NCI-H526 (cell line): Measurements from ENCODE around the gene WDR11.
A peak's percentile ranks its signal among the peaks of the same experiment; 100 is the strongest.

Experiments
- DNase-seq, 2 experiments: peaks; one replicate each; lab custom pipeline; 2025; lab: John Stamatoyannopoulos, UW

WDR11 gene, protein sequence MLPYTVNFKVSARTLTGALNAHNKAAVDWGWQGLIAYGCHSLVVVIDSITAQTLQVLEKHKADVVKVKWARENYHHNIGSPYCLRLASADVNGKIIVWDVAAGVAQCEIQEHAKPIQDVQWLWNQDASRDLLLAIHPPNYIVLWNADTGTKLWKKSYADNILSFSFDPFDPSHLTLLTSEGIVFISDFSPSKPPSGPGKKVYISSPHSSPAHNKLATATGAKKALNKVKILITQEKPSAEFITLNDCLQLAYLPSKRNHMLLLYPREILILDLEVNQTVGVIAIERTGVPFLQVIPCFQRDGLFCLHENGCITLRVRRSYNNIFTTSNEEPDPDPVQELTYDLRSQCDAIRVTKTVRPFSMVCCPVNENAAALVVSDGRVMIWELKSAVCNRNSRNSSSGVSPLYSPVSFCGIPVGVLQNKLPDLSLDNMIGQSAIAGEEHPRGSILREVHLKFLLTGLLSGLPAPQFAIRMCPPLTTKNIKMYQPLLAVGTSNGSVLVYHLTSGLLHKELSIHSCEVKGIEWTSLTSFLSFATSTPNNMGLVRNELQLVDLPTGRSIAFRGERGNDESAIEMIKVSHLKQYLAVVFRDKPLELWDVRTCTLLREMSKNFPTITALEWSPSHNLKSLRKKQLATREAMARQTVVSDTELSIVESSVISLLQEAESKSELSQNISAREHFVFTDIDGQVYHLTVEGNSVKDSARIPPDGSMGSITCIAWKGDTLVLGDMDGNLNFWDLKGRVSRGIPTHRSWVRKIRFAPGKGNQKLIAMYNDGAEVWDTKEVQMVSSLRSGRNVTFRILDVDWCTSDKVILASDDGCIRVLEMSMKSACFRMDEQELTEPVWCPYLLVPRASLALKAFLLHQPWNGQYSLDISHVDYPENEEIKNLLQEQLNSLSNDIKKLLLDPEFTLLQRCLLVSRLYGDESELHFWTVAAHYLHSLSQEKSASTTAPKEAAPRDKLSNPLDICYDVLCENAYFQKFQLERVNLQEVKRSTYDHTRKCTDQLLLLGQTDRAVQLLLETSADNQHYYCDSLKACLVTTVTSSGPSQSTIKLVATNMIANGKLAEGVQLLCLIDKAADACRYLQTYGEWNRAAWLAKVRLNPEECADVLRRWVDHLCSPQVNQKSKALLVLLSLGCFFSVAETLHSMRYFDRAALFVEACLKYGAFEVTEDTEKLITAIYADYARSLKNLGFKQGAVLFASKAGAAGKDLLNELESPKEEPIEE

DNA sequence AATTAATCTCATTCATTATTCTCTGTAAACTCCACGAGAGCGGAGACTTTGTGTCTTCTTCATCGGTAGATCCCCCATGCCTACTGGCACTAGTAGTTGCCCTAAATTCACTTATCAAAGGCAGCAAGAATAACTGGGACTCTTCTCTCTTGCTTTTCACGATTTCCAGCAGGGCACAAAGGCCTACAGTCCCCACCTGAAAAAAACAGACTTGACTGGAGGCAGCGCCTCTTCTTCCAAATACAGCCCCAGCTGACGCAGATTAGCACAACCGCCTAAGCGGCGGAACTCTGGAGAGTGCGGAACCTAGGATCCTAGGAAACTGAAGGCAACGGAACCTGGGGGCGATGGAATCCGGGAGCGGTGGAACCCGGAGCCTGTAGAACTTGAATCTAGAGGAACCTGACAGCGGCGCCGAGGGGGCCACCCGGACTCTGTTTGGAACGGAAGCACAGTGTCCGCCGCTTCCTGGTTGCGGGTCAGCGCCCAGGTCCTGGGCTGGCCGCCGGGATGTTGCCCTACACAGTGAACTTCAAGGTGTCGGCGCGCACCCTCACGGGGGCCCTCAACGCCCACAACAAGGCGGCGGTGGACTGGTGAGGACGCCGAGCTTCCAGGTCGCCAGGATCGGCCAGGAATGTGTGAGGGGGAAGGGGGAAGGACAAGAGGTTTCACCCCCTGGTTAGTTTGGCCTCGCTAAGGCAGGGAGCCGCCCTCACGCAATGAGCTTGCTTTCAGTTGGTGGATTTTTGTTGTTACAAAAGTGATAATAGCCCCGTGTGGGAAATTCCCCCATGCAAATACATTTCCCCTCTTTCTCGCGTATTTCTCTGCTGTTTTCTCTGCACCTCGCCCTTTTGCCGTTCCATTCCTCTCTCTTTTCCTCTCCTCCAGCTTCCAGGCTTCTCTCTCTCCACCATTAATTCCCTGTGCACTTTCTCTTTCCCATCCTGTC lies at the start of gene WDR11:
Gene WDR11 (plus strand): TSS at position 452 of the 955 bp plus-strand sequence. CDS start 59 bp downstream, at position 511.
- peak; percentile 75 to 95 for DNase-seq

DNA sequence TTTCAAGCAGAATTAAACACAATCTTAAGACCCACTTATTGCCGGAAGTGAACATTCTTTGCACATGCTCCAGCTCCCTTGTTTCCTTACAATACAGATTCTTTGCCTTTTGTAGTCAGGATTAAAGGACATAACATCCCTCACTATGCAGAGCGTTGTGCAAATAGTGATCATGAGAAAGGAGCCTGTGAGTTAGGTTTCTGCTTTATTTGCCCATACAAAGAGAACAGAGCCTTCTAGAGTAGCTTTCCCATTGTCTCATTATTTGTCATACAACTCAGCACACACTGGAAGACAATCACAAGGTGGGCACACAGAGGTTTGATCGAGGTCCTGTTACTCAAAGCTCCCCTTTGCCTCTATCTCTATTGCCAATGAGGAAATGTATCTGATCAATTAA lies 48.2 kb upstream of the WDR11 start:
- no peak for DNase-seq

DNA sequence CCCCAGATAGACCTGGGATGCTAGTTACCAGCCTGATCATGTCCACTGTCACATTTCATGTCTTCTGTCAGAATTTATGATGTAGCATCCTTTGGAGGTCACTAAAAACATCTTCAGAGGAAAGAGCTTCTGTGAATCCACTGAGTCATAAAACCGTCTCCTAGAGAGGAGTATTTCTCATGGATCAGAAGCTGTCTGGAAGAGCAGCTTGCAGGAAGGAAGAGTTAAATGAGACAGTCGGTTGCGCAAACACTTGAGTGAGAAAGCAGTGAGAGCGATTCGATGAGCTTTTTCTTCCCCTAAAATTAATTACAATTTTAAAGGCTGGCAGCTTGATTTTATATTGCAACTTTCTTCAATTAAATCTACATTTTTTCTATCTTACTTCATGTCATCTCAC lies 47.2 kb upstream of the WDR11 start:
- no peak for DNase-seq

DNA sequence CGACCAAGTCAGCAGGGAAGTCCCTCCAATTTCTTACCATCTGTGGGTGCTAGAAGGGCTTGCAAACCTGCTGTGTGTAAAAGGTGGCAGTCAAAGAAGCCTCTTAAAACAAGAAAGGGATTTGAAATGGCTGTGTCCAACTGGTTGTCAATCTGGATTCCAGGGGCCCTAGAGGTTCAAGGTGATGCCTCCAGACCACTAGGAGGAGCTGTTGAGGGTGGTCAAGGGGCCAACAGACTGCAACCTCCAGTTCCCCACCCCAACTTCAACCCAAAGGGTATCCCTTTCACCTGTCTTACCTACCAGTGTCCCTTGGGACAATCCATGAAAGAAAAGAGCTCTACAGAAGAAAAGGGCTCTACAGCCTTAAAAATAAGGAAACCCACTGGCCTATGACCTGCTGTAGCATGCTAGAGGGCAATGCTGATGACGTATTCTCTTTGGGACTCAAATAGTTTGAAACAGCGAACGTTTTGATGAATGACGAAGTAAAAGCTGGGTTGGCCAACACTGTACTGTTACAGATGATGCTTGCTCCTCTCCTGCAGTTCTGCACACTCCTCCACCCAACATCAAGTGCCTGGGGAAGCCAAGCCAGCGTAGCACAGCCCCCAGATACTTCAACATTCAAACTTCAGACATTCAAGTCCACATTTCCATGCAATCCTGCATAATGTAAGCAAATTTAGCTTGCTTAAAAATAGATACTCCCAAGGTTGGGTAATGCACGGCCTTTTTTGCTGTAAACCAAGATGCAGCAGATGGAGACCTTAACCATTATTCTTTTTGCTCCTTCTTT lies 45.9 kb upstream of the WDR11 start:
- peak; percentile 18 to 23 for DNase-seq

DNA sequence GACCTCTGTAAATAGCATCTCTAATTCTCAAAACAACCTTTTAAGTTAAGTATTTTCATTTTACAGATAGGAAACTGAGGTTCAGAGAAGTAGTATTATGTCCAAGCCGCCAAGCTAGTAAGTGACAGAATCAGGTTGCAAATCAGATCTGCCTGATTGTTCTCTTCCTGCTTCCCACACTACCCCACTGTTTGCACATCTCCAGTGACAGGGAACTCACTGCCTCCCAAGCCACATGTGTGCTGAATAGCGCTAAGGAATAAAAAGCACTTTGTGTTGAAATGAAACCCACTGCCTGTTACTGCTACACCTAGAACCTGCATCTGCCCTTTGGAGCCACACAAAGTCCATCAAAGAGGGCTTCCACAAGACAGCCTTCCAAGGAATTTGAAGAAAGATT lies 45.1 kb upstream of the WDR11 start:
- no peak for DNase-seq

DNA sequence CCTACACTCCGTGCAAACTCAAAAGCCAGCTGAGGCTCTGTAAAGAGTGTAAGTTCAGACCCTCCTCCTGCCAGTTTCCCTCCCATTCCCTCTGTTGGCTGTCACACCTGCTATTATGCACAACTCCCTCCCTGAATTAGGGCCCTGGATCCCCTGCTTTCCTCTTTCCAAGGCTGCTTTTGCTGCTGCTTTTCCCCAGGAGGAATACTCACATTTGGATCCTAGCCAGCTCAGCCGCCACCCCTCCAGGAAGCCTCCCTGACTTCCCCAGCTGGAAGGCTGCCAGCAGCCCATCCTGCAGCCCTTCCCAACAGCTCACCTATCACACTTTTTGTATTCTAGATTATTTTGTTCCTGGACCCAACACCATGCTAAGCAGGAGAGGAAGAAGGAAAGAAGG lies 40.9 kb upstream of the WDR11 start:
- peak in 1 of 2 experiments; percentile 2 for DNase-seq

DNA sequence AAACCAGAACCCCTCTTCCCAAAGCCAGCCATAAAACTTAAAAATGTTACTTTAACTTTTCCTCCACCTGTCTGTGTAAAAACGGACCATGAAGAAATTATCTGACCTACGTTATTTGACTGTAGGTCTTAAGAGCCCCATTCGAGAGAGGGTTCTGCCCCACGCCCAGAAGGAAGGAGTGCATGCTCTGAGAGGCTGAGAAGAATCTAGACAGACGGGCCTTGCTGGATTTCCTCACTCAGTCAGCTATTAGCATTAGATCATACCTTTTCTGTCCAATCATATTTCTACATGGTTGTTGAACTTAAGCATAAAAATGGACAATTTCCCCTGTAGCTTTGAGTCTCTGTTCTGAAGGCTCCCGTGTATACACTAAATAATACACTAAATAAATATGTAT lies 38.1 kb upstream of the WDR11 start:
- no peak for DNase-seq

DNA sequence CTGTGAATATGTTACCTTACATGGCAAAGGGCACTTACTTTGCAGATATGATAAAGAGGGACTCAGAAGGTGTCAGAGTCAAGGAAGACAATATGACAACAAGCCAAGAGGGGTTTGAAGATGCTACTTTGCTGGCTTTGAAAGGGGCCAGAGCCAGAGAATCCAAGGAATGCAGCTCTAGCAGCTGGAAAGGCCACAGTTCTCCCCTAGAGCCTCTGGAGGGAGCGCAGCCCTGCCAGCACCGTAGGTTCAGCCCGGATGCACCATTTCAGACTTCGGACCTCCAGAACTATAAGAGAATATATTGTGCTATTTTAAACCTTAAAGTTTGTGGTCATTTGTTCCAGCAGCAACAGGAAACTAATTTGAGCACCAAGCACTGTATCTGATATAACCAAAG lies 32.9 kb upstream of the WDR11 start:
- no peak for DNase-seq

DNA sequence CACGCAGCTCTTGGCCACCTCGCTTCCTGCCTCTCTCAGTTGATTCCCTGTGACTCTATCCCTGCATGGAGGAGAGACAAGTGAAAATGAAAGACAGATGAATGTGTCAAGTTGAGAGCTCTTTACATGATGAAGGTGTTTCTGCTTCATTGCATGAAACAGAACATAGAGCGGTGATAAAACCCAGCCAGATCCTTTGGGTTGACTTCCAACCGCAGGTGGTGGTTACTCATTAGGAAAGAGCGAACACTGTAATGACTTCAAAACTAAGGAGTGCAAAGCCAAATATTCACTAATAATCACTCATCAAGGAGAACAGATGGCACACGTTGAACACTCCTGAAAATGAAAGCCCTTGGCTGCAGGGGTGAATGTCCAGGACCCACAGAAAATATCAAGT lies 31.8 kb upstream of the WDR11 start:
- DNase-seq: no peak

DNA sequence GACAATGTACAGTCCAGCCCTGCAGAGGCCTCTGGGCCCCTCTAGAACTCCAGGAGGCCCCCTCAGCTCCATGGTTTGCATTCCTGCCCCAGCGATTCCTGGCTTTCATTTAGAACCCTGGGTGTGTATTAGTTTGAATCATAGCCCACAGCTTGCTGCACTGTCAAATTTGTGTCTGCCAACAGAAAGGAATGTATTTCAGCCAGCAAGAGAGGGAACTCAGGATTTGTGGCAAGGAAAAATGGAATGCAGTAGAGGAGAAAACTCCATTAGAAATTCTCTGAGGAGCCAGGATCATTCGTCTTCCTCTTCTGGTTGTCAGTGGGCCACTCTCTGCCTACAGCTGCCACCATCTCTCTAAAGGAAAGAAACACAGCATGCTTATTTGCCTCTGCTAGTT lies 27.9 kb upstream of the WDR11 start:
- DNase-seq: no peak

DNA sequence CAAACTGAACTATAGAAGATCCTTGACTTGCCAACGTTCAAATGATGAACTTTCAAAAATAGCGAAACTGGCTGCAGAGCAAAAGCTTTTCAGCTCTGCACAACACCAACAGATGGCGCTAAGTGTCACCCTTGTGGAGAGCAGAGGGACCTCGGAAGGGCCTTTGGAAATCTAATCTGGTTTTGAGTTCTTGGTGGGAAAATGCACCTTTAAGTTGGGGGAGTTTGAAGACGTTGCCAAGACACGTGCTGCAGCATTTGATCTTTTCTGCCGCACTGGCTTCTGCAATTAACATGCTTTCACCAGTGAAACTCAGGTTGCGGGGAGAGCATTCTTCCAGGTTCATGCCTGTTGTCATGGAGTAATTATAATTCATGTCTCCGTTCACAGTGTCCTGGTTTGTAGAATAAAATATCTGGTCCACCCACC lies 26.3 kb upstream of the WDR11 start:
- DNase-seq: peak; percentile 11 to 70

DNA sequence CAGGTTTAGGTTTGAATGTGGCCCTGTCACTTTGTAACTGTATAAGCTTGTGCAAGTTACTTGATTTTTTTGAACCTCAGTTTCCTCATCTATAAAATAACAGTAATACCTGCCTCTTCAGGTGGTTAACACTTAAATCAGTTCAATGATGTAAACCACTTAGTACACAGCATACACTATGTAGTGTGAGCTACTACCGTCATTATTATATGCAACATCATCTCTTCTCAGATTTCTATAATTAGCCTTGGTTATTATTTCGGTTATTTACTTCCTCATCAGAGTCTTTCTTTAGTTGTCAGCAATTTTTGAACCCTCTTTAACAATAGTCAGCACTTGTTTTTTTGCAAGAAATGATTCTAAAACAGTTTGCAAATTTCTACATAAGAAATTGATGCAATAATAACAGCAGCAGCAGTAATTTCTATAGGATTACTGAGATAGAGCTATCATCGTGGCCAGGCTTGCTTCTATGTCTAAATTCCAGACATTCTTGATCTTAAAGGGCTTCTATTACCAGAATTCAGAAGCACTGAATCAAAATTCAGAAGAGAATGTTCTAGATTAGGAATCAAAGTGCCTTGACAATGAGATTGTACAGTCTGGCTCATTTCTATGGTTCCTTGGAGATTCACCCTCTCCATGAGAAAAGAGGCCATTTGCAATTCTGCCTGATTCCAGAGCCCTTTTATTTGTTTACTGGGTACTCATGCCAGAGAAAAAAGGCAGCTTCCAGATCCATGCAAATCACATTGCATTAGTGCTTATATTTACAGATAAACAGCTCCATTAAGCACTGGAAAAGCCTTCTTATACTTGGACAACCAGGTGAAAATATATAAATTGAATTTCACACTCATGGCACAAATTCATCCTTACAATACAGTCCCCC lies 25.0 kb upstream of the WDR11 start:
- peak; percentile 57 to 64 for DNase-seq

DNA sequence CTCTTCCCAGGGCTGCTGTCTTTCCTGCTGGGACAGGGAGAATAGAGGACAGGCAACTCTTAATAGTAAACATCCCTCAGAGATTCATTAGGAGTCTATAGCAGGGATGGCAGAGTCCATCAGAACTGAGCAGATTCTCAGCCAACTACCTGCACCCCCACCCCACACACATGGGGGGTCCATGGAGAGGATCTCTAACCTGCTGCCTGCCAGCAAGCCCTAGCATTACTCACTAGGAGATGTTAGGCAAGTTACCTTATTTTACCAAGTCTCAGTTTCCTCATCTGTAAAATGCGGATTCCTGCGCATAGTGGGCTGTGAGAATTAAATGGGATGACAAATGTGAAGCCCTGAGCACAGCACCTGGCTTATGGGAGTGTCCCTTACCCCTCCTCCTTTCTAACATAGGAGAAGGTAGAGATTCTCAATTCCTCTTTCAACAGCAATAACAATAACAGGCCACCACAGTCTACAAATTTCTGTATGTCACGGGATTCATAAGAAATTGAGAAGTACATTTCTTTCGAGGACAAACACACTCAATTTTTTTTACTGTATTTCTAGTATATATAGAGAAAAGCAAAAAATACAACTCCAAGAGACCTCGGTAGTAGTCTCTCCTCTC lies 23.8 kb upstream of the WDR11 start:
- DNase-seq: no peak

DNA sequence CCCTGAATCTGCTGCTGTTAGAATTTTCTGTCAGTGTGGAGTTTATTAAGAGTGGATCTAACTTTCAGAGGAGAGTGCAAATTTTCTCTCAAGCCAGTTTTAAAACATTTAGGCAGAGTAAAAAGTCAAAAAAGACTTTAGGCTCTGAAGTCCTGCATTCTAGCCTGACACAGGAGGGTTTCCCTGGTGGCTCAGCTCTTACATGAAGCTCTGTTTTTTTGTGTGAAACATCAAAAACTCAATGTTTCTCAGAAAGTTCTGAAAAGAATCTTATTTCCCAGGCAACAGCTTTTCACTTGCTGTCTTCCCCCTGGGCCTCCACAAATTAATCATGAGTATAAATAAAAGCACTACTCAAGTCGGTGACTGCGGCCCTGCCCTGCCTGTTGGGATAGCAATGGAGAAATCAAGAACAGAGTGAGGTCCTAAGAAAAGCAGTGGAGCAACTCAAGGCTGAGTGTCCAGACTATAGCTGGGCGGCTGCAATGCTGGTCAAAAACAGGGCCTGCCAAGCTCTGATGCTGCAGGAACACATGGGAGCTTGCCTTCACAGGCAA lies 22.3 kb upstream of the WDR11 start:
- DNase-seq: no peak

DNA sequence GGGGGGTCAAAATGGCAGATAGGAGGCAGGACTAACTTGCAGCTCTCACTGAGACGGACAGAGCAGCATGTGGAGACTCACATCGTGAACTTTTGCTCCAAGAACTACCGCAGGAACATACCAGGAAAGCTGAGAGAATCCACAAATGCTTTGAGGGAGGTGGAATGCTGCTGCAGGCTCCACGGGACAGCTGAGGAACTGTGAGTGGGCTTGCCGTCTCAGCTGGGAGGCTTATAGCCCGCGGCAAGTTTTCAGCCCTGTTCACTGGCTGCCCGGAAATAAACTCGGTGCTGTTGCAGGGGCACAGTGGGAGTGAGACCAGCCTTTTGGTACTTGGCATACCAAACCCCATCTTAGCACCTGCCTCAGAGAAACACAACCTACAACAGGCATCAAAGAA lies 19.1 kb upstream of the WDR11 start:
- DNase-seq: no peak

DNA sequence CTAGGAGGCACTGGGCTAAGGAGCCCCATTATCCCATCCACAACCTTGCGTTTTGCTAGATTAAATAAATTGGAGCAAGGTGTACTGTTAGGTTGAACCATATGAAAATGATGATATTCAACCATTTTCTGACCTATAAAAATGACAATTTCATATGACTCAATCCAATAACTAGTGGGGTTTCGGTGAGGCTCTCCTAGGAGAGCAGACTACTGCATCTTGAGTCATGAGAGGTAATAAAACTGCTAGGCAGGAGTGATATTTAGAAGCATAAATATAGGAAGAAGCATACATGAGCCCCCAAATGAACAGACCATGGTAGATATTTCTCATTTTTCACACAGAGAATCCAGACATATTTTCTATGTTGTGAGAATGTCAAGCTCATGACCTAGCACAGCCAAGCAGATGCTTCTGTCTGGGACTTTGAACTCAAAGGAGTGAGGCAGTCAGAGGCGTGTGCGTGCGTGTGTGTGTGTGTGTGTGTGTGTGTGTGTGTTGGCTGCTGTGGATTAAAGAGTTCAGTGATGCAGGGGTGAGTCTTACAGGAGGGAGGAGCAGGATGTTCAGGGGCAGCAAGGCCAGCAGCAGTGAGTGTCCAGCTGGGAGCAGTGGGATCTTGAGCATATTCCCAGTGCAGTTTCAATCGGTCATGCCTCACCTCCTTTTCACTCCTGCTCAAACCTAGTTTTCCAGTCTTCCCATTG lies 17.8 kb upstream of the WDR11 start:
- DNase-seq: no peak

DNA sequence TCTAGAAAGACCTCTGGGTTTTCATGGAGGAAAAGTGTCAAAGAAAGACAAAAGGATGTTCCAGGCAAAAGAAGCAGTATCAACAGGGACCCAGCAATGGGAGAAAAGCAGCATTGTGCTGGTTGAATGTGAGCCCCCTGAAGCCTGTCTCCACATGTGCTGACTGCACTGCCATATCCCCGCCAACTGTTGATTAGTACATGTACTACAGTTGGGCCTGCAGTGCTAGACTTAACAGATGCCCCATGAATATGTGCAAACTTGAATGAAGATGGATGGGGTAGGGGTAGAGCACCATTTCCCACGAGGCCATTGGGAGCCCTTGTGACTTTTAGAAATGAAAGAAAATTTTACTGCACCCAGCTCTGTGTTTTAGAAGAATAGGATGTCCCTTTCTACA lies 15.6 kb upstream of the WDR11 start:
- DNase-seq: no peak

DNA sequence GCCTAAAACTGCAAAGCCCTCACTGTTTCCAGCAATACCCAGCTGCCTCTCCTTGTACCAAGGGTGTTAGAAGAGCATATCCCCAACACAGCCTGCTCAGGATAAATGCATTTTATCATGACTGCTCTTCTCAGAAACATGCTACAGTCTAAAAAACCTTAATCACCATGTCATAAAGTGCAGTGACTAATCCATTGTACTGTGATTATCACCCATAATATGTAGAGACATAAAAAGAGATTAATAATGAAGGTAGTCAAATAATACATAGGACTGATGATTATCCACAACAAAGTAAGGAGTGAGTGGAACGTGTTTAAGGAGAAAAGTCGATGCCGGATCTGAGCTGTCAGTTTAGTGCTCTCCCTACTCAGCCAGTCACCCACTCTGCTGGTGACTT lies 12.2 kb upstream of the WDR11 start:
- DNase-seq: no peak
